HL-60 (cell line): ENCODE measurements around the gene TIGD6.

Experiments used
- DNase-seq, 2 experiments: peaks; one replicate each; pipeline ENCODE4 v3.0.0-alpha.2; 2010 to 2020; ENCODE audit warnings: low read depth in 1 of 2, low spot score in 1 of 2
- H3K27ac ChIP-seq: fragments of 250-450 bp; sonication (Bioruptor Pico); replicated peaks from 2 replicates; pipeline ENCODE4 v1.5.1; 2020; ENCODE audit warnings: mild to moderate bottlenecking, moderate library complexity
- H3K27me3 ChIP-seq: fragments of 250-450 bp; sonication (Bioruptor Pico); 2 replicates; pipeline ENCODE4 v1.5.1; 2021; ENCODE audit warnings: mild to moderate bottlenecking, moderate library complexity; ENCODE audit not compliant: insufficient read depth, poor library complexity, severe bottlenecking
- H3K4me3 ChIP-seq: replicated peaks from 2 replicates; pipeline ENCODE4 v1.5.1; 2011; ENCODE audit warnings: mild to moderate bottlenecking, control low read depth, low read length; ENCODE audit not compliant: insufficient read depth
- CTCF ChIP-seq: IDR thresholded peaks from one replicate; pipeline ENCODE4 v1.5.1; 2011; ENCODE audit warnings: low read length, control low read depth, inconsistent platforms; ENCODE audit not compliant: insufficient read depth
- GABPA ChIP-seq: IDR thresholded peaks from 2 replicates; pipeline ENCODE4 v1.6.1; 2012; ENCODE audit warnings: low read depth
- POLR2AphosphoS5 ChIP-seq: IDR thresholded peaks from 2 replicates; pipeline ENCODE4 v1.6.1; 2012; ENCODE audit warnings: low read depth
- SPI1 ChIP-seq: IDR thresholded peaks from 2 replicates; pipeline ENCODE4 v1.6.1; 2012; ENCODE audit warnings: low read depth, mild to moderate bottlenecking, borderline replicate concordance
- long read RNA-seq: library from polyadenylated mRNA; unstranded; transcript quantifications from one replicate; pipeline ENCODE4 v2.0.0, GENCODE V29; 2020
- TF ChIP-seq, protein P1 (sequence below): IDR thresholded peaks from 2 replicates; pipeline ENCODE4 v1.6.1; 2012; ENCODE audit warnings: low read depth; ENCODE audit not compliant: insufficient replicate concordance

The TIGD6 gene
- long read RNA-seq, full-length matches to known transcripts: 5 of 5 reads
- long read RNA-seq, partial matches to known transcripts: 0 of 5 reads
- long read RNA-seq, other reads (novel, unspliced or antisense): 0 of 5 reads

DNA sequence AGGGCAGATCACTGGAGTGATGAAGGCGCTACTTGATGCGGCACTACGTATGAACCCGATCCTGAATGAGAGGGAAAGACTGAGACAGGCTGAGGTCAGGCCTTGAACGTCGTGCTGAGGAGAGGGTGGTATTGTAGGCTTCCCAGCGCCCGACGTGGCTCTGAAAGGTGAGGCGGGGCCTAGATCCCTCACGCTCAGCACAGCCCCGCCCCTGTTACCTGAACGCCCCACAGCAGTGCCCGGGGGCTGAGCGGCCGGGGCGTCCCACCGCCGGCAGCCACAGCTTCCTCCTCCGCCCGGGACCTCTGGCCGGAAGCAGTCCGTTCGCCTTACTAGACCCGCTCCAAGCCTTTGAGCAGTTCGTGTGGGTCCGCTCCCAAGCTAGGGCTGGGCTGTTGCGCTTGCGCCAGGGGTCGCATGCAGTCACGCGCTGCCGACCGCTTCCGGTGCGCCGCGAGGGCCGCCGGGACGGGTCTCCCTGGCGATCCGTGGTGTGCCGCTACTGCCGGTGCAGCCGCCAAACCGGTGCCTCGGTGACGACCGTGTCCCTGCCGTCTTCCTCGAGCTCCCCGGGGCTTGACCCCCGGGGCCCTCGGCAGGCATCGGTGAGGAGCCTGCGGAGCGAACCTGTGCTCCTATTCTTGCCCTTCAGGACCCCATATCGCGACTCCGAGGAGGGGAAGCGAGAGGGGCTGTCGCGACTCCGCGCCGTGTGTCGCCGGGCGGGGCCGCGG is at the start of gene TIGD6, which contains the start of gene HMGXB3:
TIGD6 (minus strand) TSS at position 399 of the 734 bp plus-strand sequence. CDS start 4,306 bp downstream, outside the sequence.
HMGXB3 (plus strand) TSS at position 484 of the 734 bp plus-strand sequence. CDS start 4,114 bp downstream, outside the sequence.
- Histone ChIP-seq H3K4me3 (peak within 1 kb of the TSS; percentile 92), H3K27me3 (no peaks in the 10 kb centered on the region), H3K27ac (peak within 1 kb of the TSS; percentile 95)
- DNase-seq: peak; percentile 96
- no peak for TF ChIP-seq SPI1
- no peak for TF ChIP-seq CTCF
- TF ChIP-seq, protein P1, sequence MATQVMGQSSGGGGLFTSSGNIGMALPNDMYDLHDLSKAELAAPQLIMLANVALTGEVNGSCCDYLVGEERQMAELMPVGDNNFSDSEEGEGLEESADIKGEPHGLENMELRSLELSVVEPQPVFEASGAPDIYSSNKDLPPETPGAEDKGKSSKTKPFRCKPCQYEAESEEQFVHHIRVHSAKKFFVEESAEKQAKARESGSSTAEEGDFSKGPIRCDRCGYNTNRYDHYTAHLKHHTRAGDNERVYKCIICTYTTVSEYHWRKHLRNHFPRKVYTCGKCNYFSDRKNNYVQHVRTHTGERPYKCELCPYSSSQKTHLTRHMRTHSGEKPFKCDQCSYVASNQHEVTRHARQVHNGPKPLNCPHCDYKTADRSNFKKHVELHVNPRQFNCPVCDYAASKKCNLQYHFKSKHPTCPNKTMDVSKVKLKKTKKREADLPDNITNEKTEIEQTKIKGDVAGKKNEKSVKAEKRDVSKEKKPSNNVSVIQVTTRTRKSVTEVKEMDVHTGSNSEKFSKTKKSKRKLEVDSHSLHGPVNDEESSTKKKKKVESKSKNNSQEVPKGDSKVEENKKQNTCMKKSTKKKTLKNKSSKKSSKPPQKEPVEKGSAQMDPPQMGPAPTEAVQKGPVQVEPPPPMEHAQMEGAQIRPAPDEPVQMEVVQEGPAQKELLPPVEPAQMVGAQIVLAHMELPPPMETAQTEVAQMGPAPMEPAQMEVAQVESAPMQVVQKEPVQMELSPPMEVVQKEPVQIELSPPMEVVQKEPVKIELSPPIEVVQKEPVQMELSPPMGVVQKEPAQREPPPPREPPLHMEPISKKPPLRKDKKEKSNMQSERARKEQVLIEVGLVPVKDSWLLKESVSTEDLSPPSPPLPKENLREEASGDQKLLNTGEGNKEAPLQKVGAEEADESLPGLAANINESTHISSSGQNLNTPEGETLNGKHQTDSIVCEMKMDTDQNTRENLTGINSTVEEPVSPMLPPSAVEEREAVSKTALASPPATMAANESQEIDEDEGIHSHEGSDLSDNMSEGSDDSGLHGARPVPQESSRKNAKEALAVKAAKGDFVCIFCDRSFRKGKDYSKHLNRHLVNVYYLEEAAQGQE: peak; percentile 55
- peak; percentile 97 for TF ChIP-seq GABPA
- peak; percentile 80 for TF ChIP-seq POLR2AphosphoS5

- Histone ChIP-seq H3K27ac (no peak overlapping the region), H3K4me3 (no peak overlapping the region), H3K27me3 (no peaks in the 10 kb centered on the region)
- DNase-seq: no peak
- no peak for TF ChIP-seq POLR2AphosphoS5
- TF ChIP-seq, protein P1: no peak
- TF ChIP-seq GABPA: no peak
- no peak for TF ChIP-seq CTCF
- TF ChIP-seq SPI1: no peak
Observed at GRCh38 chr5:150046031-150046430, 45.6 kb upstream of the TIGD6 start.

- Histone ChIP-seq H3K27ac (no peak overlapping the region), H3K27me3 (no peaks in the 10 kb centered on the region), H3K4me3 (no peak overlapping the region)
- no peak for DNase-seq
- TF ChIP-seq GABPA (no peak), POLR2AphosphoS5 (no peak)
- TF ChIP-seq, protein P1: no peak
Observed at GRCh38 chr5:150045549-150045948, 45.1 kb upstream of the TIGD6 start.
